ENCODE data around the gene MTCH2. TPM values are rescaled to one million over a fixed set of nuclear protein-coding genes. Genes with fewer than 3 reads are reported as not detected.
A peak's percentile ranks its signal among the peaks of the same experiment; 100 is the strongest.

Gene MTCH2
- total RNA-seq, 6 donors from 2014 or later = 21.0 to 61.3 (median 35.6) TPM

DNA sequence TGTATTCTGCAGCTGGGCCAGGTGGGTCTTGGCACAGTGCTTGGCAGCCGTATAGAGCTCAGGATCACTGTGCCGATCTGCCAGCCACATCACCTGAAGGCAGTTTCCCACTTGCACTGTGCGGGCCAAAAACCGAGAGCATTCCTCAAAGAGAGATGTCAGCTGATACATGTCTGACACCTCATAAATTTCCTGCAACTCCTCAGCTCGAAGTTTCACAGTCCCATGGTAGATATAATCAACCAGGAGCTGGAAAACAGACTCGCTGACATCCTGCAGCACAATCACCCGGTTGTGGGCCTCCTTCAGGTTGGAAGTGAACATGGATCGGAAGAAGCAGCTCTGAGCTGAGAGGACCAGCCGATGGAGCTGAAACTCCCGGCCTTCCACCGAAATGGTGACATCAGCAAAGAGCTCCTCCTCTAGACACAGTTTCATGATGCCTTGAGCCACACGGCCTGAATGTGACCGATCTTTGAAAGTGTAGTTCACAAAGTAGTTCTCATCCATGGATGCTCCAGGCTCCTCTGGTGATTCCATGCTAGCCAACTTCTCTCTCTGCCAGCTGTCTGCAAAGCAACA lies 64.8 kb downstream of the MTCH2 start:
- H3K4me3 ChIP-seq = peak overlapping the region in 2 of 4 donors; percentile 85 to 99
- TF ChIP-seq, protein P1, sequence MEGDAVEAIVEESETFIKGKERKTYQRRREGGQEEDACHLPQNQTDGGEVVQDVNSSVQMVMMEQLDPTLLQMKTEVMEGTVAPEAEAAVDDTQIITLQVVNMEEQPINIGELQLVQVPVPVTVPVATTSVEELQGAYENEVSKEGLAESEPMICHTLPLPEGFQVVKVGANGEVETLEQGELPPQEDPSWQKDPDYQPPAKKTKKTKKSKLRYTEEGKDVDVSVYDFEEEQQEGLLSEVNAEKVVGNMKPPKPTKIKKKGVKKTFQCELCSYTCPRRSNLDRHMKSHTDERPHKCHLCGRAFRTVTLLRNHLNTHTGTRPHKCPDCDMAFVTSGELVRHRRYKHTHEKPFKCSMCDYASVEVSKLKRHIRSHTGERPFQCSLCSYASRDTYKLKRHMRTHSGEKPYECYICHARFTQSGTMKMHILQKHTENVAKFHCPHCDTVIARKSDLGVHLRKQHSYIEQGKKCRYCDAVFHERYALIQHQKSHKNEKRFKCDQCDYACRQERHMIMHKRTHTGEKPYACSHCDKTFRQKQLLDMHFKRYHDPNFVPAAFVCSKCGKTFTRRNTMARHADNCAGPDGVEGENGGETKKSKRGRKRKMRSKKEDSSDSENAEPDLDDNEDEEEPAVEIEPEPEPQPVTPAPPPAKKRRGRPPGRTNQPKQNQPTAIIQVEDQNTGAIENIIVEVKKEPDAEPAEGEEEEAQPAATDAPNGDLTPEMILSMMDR (IDR thresholded peaks at IDR 0.05) = no peak
- no peak for TF ChIP-seq POLR2AphosphoS5 (IDR thresholded peaks at IDR 0.05)
- no peak for TF ChIP-seq EP300 (IDR thresholded peaks at IDR 0.05)
- no peak for TF ChIP-seq POLR2A (IDR thresholded peaks at IDR 0.05)
- H3K36me3 ChIP-seq = peaks cover 29 to 66% (median 49%) of the 10 kb centered on the region in 4 donors
- peak overlapping the region in 1 of 4 donors; percentile 96 for H3K27ac ChIP-seq
- no peak for DNase-seq
- WGBS, 2 donors = 79 to 84% methylated on average over 13 of the region's 13 CpGs
- peaks cover 20 to 29% (median 28%) of the 10 kb centered on the region in 4 donors for H3K4me1 ChIP-seq
- H3K27me3 ChIP-seq = no peaks in the 10 kb centered on the region
- ATAC-seq (ENCODE audit: low FRiP score in 2 of 2) = no peak
- no peaks in the 10 kb centered on the region for H3K9me3 ChIP-seq

DNA sequence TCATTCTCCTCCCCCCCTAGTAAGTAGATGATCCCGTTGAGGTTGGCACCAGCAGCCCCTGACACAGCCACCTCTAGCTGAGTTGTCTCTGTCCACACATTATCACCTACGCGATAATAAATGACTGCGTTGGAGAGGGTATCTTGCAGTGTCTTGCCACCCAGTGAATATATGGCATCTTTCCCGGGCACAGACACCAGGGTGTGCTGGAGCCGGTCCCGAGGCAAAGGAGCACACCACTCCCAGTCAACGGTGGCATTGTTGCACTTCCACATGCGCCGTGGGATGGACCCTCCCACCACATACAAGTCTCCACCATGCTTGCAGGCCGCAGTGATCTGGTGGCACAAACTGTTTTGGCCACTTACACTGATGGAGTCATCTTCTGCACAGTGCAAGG lies 69.0 kb downstream of the MTCH2 start:
- no peak for ATAC-seq (ENCODE audit: low FRiP score in 2 of 2)
- WGBS, 2 donors = 92 to 100% methylated on average over 3 to 11 of the region's 11 CpGs
- no peaks in the 10 kb centered on the region for H3K9me3 ChIP-seq

DNA sequence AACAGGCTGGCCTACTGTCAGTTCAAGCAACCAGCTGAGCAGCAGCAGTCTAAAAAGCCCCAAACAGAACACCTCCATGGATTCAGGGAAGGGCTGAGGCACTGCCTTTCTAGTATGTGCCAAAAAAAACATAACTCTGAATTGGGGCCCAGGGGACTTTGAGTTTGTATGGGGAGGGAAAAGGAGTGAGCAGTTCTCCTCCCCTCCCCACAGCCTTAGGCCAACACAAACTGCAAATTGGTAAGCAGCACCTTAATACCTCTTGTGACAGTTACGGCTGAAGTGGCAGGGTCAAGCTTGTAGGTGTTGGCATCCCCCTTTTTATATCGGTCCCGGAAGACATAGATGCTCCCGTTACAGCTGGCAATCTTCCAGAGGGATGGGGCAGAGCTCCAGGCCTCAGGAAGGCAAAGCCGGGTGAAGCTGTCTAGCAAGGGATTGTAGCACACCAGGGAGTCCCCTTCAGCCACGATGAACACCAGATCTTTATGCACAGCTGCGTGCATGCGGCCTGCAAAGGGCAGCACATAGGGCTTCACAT lies 69.6 kb downstream of the MTCH2 start:
- TF ChIP-seq, protein P1 (IDR thresholded peaks at IDR 0.05) = no peak
- no peak for TF ChIP-seq EP300 (IDR thresholded peaks at IDR 0.05)
- TF ChIP-seq POLR2A (IDR thresholded peaks at IDR 0.05) = no peak
- TF ChIP-seq POLR2AphosphoS5 (IDR thresholded peaks at IDR 0.05) = no peak
- 61 to 68% methylated on average over 3 to 8 of the region's 8 CpGs for WGBS, 2 donors
- Histone ChIP-seq H3K4me1 (peaks cover 5 to 10% (median 9%) of the 10 kb centered on the region in 4 donors), H3K9me3 (no peaks in the 10 kb centered on the region), H3K27ac (no peak overlapping the region), H3K27me3 (no peaks in the 10 kb centered on the region), H3K4me3 (no peak overlapping the region), H3K36me3 (peaks cover 19 to 74% (median 39%) of the 10 kb centered on the region in 4 donors)
- no peak for DNase-seq
- ATAC-seq (ENCODE audit: low FRiP score in 2 of 2) = no peak

More for the DNA sequence above, 69.0 kb downstream of the MTCH2 start:
- peaks cover 9 to 15% (median 14%) of the 10 kb centered on the region in 4 donors for H3K4me1 ChIP-seq
- TF ChIP-seq POLR2AphosphoS5 (IDR thresholded peaks at IDR 0.05) (no peak), POLR2A (IDR thresholded peaks at IDR 0.05) (no peak), EP300 (IDR thresholded peaks at IDR 0.05) (no peak)
- TF ChIP-seq, protein P1 (IDR thresholded peaks at IDR 0.05) = no peak
- no peak overlapping the region for H3K4me3 ChIP-seq
- peaks cover 19 to 74% (median 39%) of the 10 kb centered on the region in 4 donors for H3K36me3 ChIP-seq
- H3K27ac ChIP-seq = no peak overlapping the region
- no peaks in the 10 kb centered on the region for H3K27me3 ChIP-seq
- DNase-seq = no peak

DNA sequence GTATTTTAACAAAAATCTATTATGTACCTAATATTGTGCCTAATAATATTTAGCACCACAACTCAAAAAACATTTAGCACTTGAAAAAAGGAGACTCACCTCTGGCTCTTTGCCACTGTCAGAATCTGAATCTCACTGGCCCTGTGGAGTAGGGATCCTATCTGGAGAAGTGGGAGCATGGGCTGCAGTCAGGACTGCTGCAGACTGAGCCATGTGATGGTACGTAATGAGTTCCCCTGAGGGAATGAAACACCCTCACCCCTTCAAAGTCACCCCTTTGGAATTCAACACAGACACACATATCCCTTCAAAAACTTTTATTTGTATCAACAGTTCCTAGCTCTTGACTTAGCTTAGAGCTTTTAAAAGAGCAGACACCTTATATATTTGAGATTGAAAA lies 70.5 kb downstream of the MTCH2 start:
- Histone ChIP-seq H3K4me3 (no peak overlapping the region), H3K27me3 (no peaks in the 10 kb centered on the region), H3K36me3 (peaks cover 19 to 67% (median 38%) of the 10 kb centered on the region in 4 donors), H3K9me3 (no peaks in the 10 kb centered on the region), H3K27ac (no peak overlapping the region), H3K4me1 (peaks cover under 1 to 4% (median 2%) of the 10 kb centered on the region in 4 donors)
- no peak for ATAC-seq (ENCODE audit: low FRiP score in 2 of 2)
- no peak for DNase-seq
- TF ChIP-seq POLR2A (IDR thresholded peaks at IDR 0.05) (no peak), POLR2AphosphoS5 (IDR thresholded peaks at IDR 0.05) (no peak), EP300 (IDR thresholded peaks at IDR 0.05) (no peak)
- TF ChIP-seq, protein P1 (IDR thresholded peaks at IDR 0.05) = no peak
- WGBS, 2 donors = 76 to 91% methylated on average over 1 of the region's 1 CpG
